ENCODE measurements around the gene RGMA.

GRCh38 chr15:93041159-93041547 lies 47.9 kb downstream of the RGMA start:
- no peak for TF ChIP-seq TAF1 (IDR thresholded peaks at IDR 0.05; ENCODE audit: borderline replicate concordance, insufficient read depth, low read length)
- TF ChIP-seq SIN3A (IDR thresholded peaks at IDR 0.05; ENCODE audit: borderline replicate concordance, insufficient read depth, low read length), result no peak

Measured in PFSK-1 (cell line).